Muscle of back (tissue), 11 donors: ENCODE measurements around the gene ALDH1L2. TPM values are rescaled to one million over a fixed set of nuclear protein-coding genes. Genes with fewer than 3 reads are reported as not detected.

Experiments used
- DNase-seq, 3 donors: peaks; one replicate each; pipeline versions ENCODE4 v3.0.0 to v3.0.0-alpha.2; 2013
- polyA plus RNA-seq, 10 donors: library from polyadenylated mRNA; unstranded; fragments of 120-200 nt; gene quantifications; one replicate each; pipeline ENCODE4 v1.2.1, GENCODE V29; 2013; ENCODE audit not compliant: insufficient read length in 10 of 10

The ALDH1L2 gene
- polyA plus RNA-seq, 10 donors, result 5.2 to 10.7 (median 9.0) TPM

DNA sequence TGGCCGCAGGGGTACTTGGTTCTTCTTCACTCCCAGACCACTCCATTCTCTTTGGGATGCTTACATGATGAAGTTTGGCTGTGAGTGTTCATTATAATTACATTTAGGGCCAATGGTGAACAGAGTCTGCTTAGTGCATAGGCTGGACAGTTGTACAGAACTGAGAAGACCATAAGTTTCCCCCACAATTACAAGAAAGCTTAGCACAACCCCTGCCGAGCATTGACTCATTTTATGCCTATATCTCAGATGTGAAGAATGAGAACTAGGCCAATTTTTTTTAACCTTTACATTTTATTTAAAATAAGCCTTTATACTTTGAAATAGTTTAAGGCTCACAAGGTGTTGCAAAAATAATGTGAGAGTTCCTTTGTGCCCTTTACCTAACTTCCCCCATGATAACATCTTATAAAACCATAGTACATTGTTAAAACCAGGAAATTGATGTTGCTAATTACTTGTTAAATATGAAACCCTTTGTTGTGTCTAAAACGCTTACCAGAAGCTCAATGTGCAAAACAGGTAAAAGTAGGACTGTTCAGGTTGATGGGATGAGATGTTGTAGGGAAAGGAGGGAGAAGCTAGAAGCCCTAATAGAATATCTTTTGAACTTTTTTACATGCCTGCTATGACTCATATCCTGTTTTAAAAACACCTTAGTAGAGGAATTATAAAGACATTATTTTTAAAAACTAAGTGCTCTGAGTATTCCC lies 47.2 kb downstream of the ALDH1L2 start:
- DNase-seq, result no peak

DNA sequence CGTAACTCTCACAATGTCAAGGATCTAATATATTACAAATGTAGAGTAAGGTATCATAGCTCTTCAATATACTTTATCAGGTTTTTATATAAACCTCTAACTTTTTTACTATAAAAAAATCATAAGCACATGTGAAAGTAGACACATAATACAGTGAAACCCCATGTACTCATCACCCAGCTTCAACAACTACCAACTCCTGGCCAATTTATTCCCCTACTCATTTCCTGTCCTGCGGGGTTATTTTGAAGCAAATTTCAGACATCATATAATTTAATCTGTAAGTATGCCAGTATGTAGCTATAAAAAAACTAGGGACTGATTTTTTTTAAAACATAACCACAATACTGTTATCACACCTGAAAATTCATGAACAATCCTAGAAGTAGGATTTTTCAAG lies 50.4 kb downstream of the ALDH1L2 start:
- DNase-seq, result no peak

DNA sequence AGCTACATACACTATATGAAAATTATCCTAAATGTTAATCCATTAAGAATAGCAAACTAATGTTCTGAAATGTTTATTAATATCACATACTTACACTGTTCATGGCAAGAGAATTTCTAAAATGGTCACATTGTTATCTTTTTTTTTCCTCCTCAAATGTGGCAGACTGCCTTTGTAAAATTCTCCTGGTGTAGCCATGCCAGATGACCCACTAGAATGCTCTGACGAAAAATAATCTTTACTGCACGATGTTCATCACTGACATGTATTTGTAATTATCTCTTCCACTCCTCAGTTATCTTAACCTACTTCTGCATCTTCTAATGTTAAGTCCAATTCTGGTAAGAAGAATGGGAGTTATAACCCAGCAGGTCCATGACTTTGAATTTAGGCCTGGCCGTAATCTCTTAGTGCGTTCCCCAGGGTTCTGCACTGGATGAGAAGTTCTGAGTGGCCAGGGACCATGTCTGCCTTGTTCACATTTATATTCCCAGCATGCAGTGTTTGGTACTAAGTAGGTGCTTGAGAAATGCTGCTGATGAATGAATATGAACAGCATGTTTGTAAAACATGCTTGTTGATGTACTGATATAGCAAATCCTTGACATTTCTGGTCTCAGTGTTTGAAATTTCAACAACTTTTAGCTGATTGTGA lies 51.4 kb downstream of the ALDH1L2 start:
- no peak for DNase-seq

DNA sequence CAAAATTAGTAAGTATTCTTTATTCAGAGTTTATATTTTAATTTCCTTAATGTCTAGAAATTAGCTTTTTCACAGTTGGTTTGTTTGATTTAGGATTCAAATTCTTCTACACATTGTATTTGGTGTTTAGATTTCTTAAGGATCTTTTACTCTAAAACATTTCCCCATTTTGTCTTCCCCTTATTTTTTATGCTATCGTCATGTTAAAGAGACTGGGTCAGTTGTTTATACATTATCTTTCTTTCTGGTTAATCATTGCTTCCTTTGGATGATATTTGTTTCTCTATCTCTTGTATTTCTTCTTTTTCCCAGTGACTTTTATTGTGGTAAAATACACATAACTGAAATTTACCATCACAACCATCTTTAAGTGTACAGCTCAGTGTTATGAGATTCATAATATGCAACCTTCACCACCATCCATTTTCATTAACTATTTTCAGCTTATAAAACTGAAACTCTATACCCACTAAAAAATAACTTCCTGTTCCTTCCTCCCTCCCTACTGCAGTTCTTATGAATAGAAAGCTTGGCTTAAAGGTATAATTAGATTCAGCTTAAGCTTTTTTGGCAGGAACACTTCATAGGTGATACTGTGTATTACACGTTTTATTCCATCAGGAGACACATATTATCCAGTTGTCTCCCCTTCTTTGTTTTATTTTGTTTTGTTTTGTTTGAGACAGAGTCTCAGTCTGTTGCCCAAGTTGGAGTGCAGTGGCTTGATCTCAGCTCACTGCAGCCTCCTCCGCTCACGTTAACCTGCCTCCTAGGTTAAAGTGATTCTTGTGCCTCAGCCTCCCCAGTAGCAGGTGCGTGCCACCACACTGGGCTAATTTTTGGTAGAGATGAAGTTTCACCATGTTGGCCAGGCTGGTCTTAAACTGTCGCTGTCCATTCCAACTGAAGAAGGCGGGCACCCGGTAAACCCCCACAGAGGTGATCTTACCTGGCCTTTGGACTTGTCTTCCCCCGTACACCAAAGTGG lies 53.1 kb downstream of the ALDH1L2 start:
- DNase-seq, result no peak

DNA sequence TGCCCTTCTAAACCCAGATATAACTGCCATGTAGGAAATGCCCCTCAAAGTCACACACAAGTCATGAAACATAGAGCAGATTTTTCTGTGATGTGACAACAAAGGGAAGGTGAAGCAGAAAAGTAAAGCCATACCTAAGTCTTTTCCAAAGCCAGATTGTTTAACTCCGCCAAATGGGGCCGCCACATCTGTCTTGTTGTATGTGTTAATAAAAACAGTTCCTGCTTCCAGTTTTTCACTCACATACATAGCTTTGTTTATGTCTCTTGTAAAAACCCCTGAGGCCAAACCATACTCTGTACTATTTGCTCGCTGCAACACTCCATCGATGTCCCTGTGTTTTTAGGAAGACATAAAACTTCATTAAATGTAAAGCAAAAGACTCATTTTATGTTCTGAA lies 57.8 kb downstream of the ALDH1L2 start:
- DNase-seq, result peak in 1 of 3 donors; percentile 70

DNA sequence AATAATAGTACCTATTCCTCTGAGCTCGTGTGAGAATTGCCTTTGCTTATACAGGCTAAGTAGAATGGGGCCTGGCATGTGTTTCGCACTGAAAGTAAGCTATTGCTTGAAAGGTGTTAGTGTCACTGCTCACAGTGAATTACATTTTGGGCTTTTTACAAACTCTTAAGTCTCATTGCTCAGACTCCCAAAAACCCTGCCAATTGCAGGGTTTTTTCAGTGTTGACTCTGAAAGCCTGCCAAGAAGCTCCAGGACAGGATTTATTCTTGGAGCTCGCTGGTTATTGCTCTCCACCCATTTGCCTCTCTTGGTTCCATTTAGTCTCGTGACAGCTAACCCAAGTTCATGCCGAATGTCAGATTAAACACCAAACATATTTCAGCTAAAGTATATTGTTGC lies 58.4 kb downstream of the ALDH1L2 start:
- peak; percentile 68 to 90 (median 79) for DNase-seq

DNA sequence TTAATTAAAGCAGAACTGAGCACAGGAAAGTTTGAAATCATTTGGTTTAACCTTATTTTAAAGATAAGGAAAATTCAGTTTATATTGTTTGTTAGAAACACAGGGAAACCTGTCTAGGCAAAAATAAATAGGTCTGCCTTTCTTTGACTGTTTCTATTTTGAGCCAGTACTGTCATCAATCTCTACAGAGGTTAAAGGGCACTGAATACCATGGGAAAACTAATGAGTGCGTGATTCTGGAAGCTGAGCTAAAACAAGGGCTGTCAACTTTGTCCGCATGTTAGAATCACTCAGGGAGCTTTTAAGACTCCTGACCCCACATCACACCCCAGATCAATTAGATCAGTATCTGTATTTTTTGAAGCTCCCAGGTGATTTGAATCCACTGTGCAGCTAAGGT lies 59.3 kb downstream of the ALDH1L2 start:
- no peak for DNase-seq

DNA sequence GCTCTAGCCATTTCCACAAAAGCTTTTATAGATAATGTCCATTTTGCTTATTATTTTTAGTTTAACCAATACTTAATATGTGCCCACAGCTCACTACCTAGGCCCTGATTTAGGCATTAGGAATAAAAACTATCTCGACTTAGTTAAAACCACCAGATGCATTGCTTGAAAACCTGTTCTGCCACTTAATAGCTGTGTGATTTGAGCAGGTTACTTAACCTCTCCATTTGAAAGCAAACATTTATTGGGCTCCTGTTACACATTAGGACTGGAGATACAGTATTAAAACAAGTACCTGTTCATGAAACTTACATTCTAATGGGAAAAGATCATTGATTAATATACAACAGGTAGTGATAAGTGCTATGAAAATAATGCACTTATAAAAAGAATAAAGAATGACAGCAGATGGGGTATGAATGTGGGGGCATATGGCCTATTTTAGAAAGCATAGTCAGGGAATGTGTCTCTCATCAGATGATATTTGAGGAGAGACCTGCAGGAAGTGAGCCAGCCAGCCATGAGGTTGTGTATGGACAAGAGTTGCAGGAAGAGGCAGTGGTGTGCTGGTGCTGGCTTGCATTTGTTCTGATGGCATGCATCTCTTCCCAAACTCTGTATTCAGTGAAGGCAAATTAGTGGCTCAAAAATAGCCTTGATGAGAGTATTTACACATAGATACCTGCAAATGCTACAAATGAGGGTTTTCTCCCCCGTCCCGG lies 63.9 kb downstream of the ALDH1L2 start:
- no peak for DNase-seq

DNA sequence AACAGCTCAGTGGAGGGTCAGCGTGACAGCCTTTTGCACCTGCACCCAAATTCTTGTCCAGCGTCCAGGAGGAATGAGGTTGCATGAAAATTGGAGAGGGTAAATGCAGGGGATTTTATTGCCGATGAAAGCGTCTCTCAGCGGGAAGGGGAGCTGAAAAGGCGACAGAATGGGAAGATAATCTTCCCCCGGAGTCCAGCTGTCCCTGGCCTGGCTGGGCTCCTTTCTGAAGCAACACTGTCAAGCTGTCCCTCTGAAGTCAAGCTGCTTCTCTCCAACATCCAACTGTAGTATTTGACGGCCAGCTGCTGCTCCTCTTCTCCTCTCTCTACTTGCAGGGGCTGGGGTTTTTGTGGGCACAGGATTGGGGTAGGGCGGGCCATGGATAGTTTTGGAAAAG lies 65.5 kb downstream of the ALDH1L2 start:
- no peak for DNase-seq

DNA sequence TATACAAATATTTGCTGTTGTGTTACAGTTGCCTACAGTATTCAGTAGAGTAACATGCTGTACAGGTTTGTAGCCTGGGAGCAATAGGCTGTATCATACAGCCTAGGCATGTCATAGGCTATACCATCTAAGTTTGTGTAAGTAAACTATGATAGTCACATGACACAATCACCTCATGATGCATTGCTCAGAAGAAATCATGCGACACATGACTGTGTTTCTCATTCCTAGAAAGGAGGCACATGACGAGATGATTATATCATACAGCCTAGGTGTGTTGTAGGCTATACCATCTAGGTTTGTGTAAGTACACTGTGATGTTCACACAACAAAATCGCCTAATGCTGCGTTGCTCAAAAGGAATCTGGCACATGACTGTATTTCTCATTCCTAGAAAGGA lies 66.2 kb downstream of the ALDH1L2 start:
- DNase-seq, result no peak

DNA sequence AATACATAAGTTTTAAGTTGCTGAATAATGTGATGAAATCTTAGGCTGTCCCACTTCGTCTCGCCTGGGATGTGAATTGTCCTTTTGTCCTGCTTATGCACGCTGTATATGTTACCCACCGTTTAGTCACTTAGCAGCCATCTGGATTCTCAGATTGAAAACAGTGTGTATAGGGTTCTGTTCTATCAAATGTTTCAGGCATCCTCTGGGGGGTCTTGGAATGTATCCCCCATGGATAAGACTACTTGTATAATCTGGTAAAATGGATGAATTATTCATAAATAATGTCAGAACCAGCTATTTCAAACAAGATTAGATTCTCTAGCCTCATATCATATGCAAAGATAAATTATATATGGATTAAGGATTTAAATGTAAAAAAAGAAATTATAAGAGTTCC lies 68.7 kb downstream of the ALDH1L2 start:
- DNase-seq, result no peak

DNA sequence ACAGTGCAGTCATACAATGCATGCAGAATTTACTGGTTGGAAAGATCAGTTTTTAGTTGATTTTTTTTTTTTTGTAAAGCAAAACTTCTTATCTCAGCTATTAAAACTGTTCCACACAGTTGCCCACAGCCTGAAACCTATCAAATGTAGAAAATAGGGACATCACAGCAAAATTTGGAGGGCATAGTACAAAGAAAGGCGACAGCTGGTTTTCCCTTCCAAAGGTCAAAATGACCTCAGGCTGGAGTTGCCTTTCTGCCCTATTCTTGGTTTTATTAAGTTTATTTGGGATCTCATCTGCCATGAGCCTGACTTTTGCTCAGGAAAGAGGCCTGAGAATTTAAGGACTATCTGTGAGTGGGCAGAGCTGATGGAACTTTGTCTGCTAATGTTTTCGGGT lies 69.7 kb downstream of the ALDH1L2 start:
- DNase-seq, result no peak

DNA sequence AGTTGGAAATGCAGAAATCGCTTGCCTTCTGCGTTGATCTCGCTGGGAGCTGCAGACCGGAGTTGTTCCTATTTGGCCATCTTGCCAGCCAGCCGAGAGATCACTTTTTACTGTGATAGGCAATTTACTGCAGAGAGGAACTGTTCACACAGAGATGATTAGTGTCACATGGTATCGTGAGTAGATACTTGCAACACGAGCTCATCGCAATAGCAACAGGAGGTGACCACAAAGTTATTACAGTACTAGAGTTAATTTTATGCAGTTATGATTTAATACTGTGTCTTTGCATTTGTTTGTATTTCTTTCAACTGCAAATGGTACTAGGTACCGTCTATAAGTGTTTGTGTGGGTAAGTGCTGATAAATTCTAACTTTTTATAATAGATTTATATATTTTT lies 70.4 kb downstream of the ALDH1L2 start:
- no peak for DNase-seq

DNA sequence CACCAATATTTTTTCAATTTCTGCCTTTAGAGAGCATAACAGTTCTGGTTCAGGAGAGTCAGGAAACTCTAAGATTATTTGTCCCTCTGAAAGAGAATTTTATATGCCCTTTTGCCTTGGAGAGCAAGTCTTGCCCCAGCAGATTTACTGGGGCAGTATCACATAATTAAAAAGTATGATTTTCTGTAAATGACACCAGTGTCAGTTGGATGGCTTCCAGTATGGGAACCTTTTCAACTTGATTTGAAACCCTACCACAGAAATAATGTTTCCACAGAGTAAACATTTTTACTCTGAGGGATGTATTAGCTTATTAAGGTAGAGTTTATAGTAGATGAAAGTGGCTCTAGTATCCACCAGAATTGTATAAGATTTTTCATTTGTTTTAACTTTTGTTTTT lies 82.8 kb downstream of the ALDH1L2 start:
- DNase-seq, result no peak

DNA sequence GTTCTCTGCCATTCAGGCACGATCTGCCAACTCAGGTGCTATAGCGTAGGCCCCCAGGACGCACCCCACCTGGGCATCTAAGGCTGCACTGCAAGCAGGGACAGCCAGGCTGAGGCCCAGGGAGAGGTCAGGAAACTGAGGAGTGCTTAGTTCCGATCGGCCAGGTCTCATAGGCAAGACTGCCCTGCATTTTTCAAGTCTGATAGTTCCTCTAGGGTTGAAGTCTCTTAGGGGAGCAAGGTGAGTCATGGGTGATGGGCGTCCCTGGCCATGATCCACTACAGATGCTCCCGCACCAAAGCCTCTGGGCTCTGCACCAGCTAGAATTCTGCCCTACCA lies 84.9 kb downstream of the ALDH1L2 start:
- DNase-seq, result no peak

DNA sequence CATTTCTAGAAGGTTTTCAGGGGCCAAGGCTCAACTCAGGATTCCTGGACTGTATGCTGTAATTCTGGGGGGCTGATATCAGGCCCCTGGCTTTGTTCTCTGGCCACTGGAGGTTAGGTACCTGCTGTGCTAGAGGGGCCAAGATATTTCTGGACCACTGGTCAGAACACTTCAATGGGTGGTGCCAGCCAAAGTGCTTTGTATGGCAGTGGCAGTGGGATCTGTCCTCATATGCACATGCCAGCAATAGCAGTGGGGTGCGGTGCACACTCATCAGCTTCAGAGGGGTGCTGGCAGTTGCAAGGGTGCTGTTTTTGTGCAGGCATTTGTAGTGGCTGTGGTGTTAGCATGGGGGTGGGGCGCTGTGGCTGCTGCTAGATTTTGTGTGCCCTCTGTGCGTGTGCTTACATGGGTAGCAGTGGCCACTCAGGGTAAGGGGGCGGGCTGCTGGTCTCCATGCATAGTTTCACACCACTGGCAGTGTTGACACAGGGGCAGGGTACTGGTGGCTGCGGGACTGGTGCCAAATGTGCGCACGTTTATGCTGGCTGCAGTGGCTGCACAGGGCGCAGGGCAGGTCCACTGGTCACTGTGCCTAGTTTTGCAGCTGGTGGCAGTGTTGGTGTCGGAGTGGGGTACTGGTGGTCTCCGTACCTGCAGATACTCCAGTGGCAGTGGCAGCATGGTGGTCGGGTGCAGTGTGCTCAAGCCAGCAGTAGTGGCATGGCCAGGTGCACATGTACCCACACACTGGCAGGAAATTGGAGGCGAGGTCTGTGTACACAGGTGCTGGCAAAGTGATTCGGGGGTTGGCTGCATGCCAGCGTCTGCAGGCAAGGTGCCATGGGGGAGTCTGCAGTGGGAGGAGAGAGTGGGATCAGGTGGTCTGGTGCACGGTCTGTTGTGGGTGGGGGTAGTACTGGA lies 85.6 kb downstream of the ALDH1L2 start:
- DNase-seq, result no peak

DNA sequence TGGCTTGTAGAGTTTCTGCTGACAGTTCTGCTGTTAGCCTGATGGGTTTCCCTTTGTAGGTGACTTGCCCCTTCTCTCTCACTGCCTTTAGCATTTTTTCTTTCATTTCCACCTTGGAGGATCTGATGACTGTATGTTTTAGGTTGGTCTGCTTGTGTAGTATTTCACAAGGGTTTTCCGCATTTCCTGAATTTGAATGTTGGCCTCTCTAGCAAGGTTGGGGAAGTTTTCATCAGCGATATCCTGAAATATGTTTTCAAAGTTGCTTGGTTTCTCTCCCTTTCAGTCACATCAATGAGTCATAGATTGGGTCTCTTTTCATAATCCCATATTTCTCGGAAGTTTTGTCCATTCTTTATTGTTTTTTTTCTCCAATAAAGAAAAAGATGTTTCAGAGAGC lies 86.7 kb downstream of the ALDH1L2 start:
- DNase-seq, result no peak

DNA sequence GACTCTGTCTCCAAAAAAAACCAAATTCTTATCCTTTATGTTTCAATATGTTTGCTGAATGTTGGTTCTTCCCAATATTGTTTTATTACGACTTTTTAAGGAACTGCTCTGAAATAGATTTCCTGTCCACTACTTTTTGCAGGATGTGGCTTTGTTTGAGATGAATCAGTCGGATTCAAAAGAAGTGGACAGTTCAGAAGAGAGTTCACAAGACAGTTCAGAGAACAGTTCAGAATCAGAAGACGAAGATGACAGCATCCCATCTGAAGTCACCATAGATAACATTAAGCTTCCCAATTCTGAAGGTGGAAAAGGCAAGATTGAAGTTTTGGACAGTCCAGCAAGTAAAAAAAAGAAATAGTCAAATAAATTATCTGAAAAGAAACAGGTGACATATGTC lies 89.9 kb downstream of the ALDH1L2 start:
- DNase-seq, result no peak

DNA sequence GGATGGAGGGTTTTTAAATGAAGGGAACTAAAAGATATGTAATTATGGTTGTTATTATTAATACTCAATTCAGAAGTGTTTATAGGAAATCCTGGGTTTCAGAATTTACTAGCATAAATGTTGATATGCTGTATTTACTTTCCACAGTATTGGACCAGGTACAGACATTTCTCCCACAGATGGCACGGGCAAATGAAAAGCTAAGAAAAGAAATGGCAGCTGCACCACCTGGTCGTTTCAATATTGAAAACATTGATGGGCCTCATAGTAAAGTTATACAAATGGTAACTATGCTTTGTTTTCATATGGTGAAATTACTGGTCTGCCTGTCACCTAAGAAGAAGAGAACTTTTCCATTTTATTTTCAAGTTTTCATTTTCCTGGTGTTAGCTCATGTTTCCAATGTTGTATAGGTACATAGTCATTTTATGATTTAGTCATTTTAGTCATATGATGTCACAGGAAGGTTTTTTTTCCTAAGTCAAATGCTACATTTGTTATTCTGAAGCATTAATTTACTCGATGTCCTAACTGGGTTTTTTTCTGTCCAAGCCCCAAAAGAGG lies 92.6 kb downstream of the ALDH1L2 start:
- no peak for DNase-seq

DNA sequence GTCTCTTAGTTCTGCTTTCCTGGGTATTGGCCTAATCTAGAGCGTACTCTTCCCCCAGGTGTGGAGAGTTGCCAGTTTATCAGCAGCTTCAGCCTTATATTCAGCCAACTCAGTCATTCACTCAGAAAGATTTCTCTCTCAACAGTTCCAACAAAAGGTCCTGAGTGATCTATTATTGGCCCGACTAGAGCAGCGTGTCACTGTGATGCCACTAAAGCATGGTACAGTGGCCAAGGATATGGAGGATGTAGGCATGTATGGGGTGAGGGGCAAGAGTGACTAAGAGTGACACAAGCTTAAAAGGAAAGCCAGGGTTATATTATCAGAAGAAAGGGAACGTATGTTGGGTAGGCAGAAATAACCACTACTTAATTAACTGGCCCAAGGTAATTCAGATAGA lies 93.3 kb downstream of the ALDH1L2 start:
- DNase-seq, result no peak
